ENCODE measurements around the gene TIGD4. TPM values are rescaled to one million over a fixed set of nuclear protein-coding genes. Genes with fewer than 3 reads are reported as not detected.

Gene TIGD4
- total RNA-seq, 1 experiment from 2014 or later, result 0.33 TPM

- ATAC-seq (no peak), DNase-seq (ENCODE audit: low read depth, low spot score) (no peak)
- no peak for TF ChIP-seq REST (IDR thresholded peaks at IDR 0.05; ENCODE audit: insufficient read depth in 1 of 2, low read depth in 2 of 2, low read length in 1 of 2)
- TF ChIP-seq POLR2AphosphoS5 (IDR thresholded peaks at IDR 0.05; ENCODE audit: low read depth, low read length), result no peak
- no peak for TF ChIP-seq CTCF (IDR thresholded peaks at IDR 0.05)
- no peak for TF ChIP-seq TCF7L2 (IDR thresholded peaks at IDR 0.05; ENCODE audit: low read depth, low read length)
- TF ChIP-seq SIN3A (IDR thresholded peaks at IDR 0.05; ENCODE audit: borderline replicate concordance, insufficient read depth, low read depth, low read length), result no peak
- BruUV-seq (replicated peaks), result no TSS peak
- Histone ChIP-seq H3K36me3 (ENCODE audit: control insufficient read depth, insufficient read depth, low read length) (no peaks in the 10 kb centered on the region), H3K4me3 (ENCODE audit: low read depth in 2 of 2, low read length in 2 of 2) (no peak overlapping the region), H3K4me1 (ENCODE audit: control insufficient read depth, insufficient read depth, low read length) (no peaks in the 10 kb centered on the region), H3K27ac (ENCODE audit: low read length) (no peak overlapping the region), H3K27me3 (ENCODE audit: control insufficient read depth, insufficient read depth, low read length) (no peaks in the 10 kb centered on the region), H3K9me3 (ENCODE audit: control insufficient read depth, insufficient read depth, low read depth, low read length) (no peaks in the 10 kb centered on the region)
- in situ Hi-C loops (cut with HindIII; ENCODE audit: low pct_unique_long_range_greater_than_20kb, low sequenced_read_pairs) (no loop called here), intact Hi-C loops (cut with micrococcal nuclease; ENCODE audit: unreplicated experiment) (no loop called here)
- ChIA-PET POLR2A (interaction anchor here (0.7 kb wide), 1 partner anchor 16 kb away, joined by 5 read pairs; the partner anchor contains the start of genes ARFIP1 and TIGD4), CTCF (no interaction called here)
Measured at GRCh38 chr4:152763796-152764195, 15.7 kb downstream of the TIGD4 start.

- no peak for TF ChIP-seq REST (IDR thresholded peaks at IDR 0.05; ENCODE audit: insufficient read depth in 1 of 2, low read depth in 2 of 2, low read length in 1 of 2)
- no TSS peak for BruUV-seq (replicated peaks)
- POLR2A ChIA-PET, result no interaction called here
- intact Hi-C loops (cut with micrococcal nuclease; ENCODE audit: unreplicated experiment), result no loop called here
- no peaks in the 10 kb centered on the region for H3K27me3 ChIP-seq (ENCODE audit: control insufficient read depth, insufficient read depth, low read length)
- H3K4me1 ChIP-seq (ENCODE audit: control insufficient read depth, insufficient read depth, low read length), result no peaks in the 10 kb centered on the region
- in situ Hi-C loops (cut with HindIII; ENCODE audit: low pct_unique_long_range_greater_than_20kb, low sequenced_read_pairs), result no loop called here
- H3K4me3 ChIP-seq (ENCODE audit: low read depth in 2 of 2, low read length in 2 of 2), result no peak overlapping the region
- no peak for DNase-seq (ENCODE audit: low read depth, low spot score)
- no peaks in the 10 kb centered on the region for H3K9me3 ChIP-seq (ENCODE audit: control insufficient read depth, insufficient read depth, low read depth, low read length)
- no peak for ATAC-seq
- CTCF ChIA-PET, result no interaction called here
- H3K27ac ChIP-seq (ENCODE audit: low read length), result no peak overlapping the region
- no peaks in the 10 kb centered on the region for H3K36me3 ChIP-seq (ENCODE audit: control insufficient read depth, insufficient read depth, low read length)
Measured at GRCh38 chr4:152748619-152749018, 30.9 kb downstream of the TIGD4 start.
